H1 (cell line): ENCODE data around the gene TTC32. TPM values are rescaled to one million over a fixed set of nuclear protein-coding genes. Genes with fewer than 3 reads are reported as not detected.

Experiments used
- CTCF ChIA-PET: fragments of 300-600 bp; sonication (Branson Sonifier 250); formaldehyde crosslinking; loops from one replicate; lab custom pipeline; 2021; ENCODE audit not compliant: partially characterized antibody; lab: Charles Lee
- POLR2A ChIA-PET: fragments of 300-600 bp; sonication (Branson Sonifier 250); formaldehyde crosslinking; loops from one replicate; lab custom pipeline; 2021; ENCODE audit warnings: inconsistent platforms; ENCODE audit not compliant: partially characterized antibody; lab: Charles Lee
- DNase-seq, 2 experiments: peaks; one replicate each; pipeline versions ENCODE4 v3.0.0 to v3.0.0-alpha.2; 2010 to 2022; ENCODE audit warnings: low spot score in 2 of 2, low read depth in 1 of 2, mixed read lengths in 1 of 2
- FAIRE-seq: peaks from 2 replicates; lab custom pipeline; 2011; peaks lifted over from hg19 to GRCh38; lab: Jason Lieb, UNC
- H2AFZ ChIP-seq: 2 replicates; pipeline ENCODE4 v1.8.1; 2012; ENCODE audit warnings: low read length, inconsistent platforms
- H2AK5ac ChIP-seq: 2 replicates; pipeline ENCODE4 v1.6.1; 2013; ENCODE audit warnings: low read depth, low read length
- H2BK120ac ChIP-seq: replicated peaks from 2 replicates; pipeline ENCODE3; 2013; ENCODE audit warnings: low read depth, low read length, inconsistent platforms
- H2BK12ac ChIP-seq: 2 replicates; pipeline ENCODE4 v1.6.1; 2013; ENCODE audit warnings: low read depth, low read length
- H2BK15ac ChIP-seq: 2 replicates; pipeline ENCODE4 v1.6.1; 2013; ENCODE audit warnings: low read length
- H2BK20ac ChIP-seq: 2 replicates; pipeline ENCODE4 v1.6.1; 2013; ENCODE audit warnings: low read length
- H2BK5ac ChIP-seq: 2 replicates; pipeline ENCODE4 v1.6.1; 2013; ENCODE audit warnings: low read depth, low read length
- H3K14ac ChIP-seq: 2 replicates; pipeline ENCODE4 v1.6.1; 2013; ENCODE audit warnings: inconsistent platforms; ENCODE audit not compliant: insufficient read length
- H3K18ac ChIP-seq: 2 replicates; pipeline ENCODE4 v1.6.1; 2013; ENCODE audit warnings: low read length; ENCODE audit errors: extremely low read depth
- H3K23ac ChIP-seq: 2 replicates; pipeline ENCODE4 v1.6.1; 2013; ENCODE audit warnings: inconsistent platforms; ENCODE audit not compliant: insufficient read length
- H3K23me2 ChIP-seq: 2 replicates; pipeline ENCODE4 v1.6.1; 2013; ENCODE audit warnings: low read depth, low read length
- H3K27ac ChIP-seq: 2 replicates; pipeline ENCODE4 v1.6.1; 2011; ENCODE audit warnings: low read depth, low read length, inconsistent platforms
- H3K27me3 ChIP-seq, 4 experiments: replicated peaks in 1 of 4; 1 replicate in 1 of 4; 2 replicates in 3 of 4; pipeline versions ENCODE4 v1.6.1 to v1.8.1; 2011 to 2013; ENCODE audit warnings: low read length in 3 of 4, mild to moderate bottlenecking in 3 of 4, inconsistent platforms in 2 of 4, mixed read lengths in 2 of 4, moderate library complexity in 1 of 4; ENCODE audit not compliant: control insufficient read depth in 3 of 4, insufficient read depth in 3 of 4; ENCODE audit errors: extremely low read depth in 1 of 4
- H3K36me3 ChIP-seq, 4 experiments: 2 replicates each; pipeline versions ENCODE4 v1.6.1 to v1.8.1; 2011 to 2013; ENCODE audit warnings: mild to moderate bottlenecking in 4 of 4, low read length in 3 of 4, moderate library complexity in 2 of 4, control low read depth in 1 of 4, inconsistent platforms in 1 of 4; ENCODE audit not compliant: insufficient read depth in 4 of 4, control insufficient read depth in 2 of 4
- H3K4ac ChIP-seq: replicated peaks from 2 replicates; pipeline ENCODE3; 2013; ENCODE audit warnings: low read length, low read depth, mixed read lengths, inconsistent platforms; ENCODE audit not compliant: insufficient read length
- H3K4me1 ChIP-seq, 4 experiments: replicated peaks in 1 of 4; 1 replicate in 1 of 4; 2 replicates in 3 of 4; pipeline versions ENCODE4 v1.6.1 to v1.8.1; 2011 to 2013; ENCODE audit warnings: low read length in 3 of 4, inconsistent platforms in 2 of 4, mixed read lengths in 1 of 4; ENCODE audit not compliant: insufficient read depth in 4 of 4, control insufficient read depth in 3 of 4
- H3K4me2 ChIP-seq, 2 experiments: 2 replicates each; pipeline versions ENCODE4 v1.6.1 to v1.8.1; 2011 to 2013; ENCODE audit warnings: low read depth in 2 of 2, low read length in 2 of 2, control low read depth in 1 of 2, inconsistent platforms in 1 of 2, mild to moderate bottlenecking in 1 of 2; ENCODE audit not compliant: insufficient read depth in 1 of 2
- H3K4me3 ChIP-seq, 4 experiments: fragments of 200-600, 300-600 bp in 1 of 4; sonication (generic), shearing (Covaris generic), sonication (Bioruptor Twin) in 1 of 4; 2 replicates each; pipeline versions ENCODE4 v1.5.1 to v1.8.1; 2011 to 2016; ENCODE audit warnings: low read length in 4 of 4, low read depth in 3 of 4, control low read depth in 2 of 4, inconsistent platforms in 2 of 4, mild to moderate bottlenecking in 2 of 4, mixed read lengths in 1 of 4, moderate library complexity in 1 of 4; ENCODE audit not compliant: insufficient read depth in 2 of 4; ENCODE audit errors: extremely low read depth in 1 of 4
- H3K56ac ChIP-seq: replicated peaks from 2 replicates; pipeline ENCODE3; 2013; ENCODE audit warnings: low read depth, mild to moderate bottlenecking, mixed read lengths, low read length, inconsistent platforms; ENCODE audit not compliant: insufficient read length
- H3K79me1 ChIP-seq: 2 replicates; pipeline ENCODE4 v1.6.1; 2013; ENCODE audit warnings: low read depth, low read length, control low read depth
- H3K79me2 ChIP-seq, 2 experiments: 2 replicates each; pipeline versions ENCODE4 v1.6.1 to v1.8.1; 2012 to 2013; ENCODE audit warnings: low read length in 2 of 2, mild to moderate bottlenecking in 2 of 2, inconsistent platforms in 1 of 2; ENCODE audit not compliant: insufficient read depth in 2 of 2, control insufficient read depth in 1 of 2
- H3K9ac ChIP-seq, 4 experiments: replicated peaks in 1 of 4; 1 replicate in 1 of 4; 2 replicates in 3 of 4; pipeline versions ENCODE4 v1.6.1 to v1.8.1; 2011 to 2013; ENCODE audit warnings: low read depth in 3 of 4, low read length in 3 of 4, control low read depth in 2 of 4, mild to moderate bottlenecking in 2 of 4, moderate library complexity in 2 of 4, inconsistent platforms in 1 of 4; ENCODE audit errors: extremely low read depth in 1 of 4
- H3K9me3 ChIP-seq, 2 experiments: 2 replicates each; pipeline versions ENCODE4 v1.6.1 to v1.8.1; 2012 to 2013; ENCODE audit warnings: mild to moderate bottlenecking in 2 of 2, moderate library complexity in 2 of 2, control low read depth in 1 of 2, inconsistent platforms in 1 of 2, low read depth in 1 of 2, low read length in 1 of 2, mixed read lengths in 1 of 2; ENCODE audit not compliant: insufficient read depth in 2 of 2
- H4K20me1 ChIP-seq, 2 experiments: replicated peaks in 1 of 2; 2 replicates each; pipeline versions ENCODE3 to v1.8.1; 2011 to 2013; ENCODE audit warnings: inconsistent platforms in 2 of 2, low read length in 2 of 2, mild to moderate bottlenecking in 1 of 2; ENCODE audit not compliant: insufficient read depth in 2 of 2, control insufficient read depth in 1 of 2
- H4K5ac ChIP-seq: 2 replicates; pipeline ENCODE4 v1.6.1; 2013; ENCODE audit warnings: low read length, low read depth, mixed read lengths, inconsistent platforms; ENCODE audit not compliant: insufficient read length
- H4K8ac ChIP-seq: 2 replicates; pipeline ENCODE4 v1.8.0; 2013; ENCODE audit warnings: mild to moderate bottlenecking, moderate library complexity, low read length, inconsistent platforms; ENCODE audit not compliant: insufficient read depth; ENCODE audit errors: extremely low read depth
- H4K91ac ChIP-seq: replicated peaks from 2 replicates; pipeline ENCODE3; 2013; ENCODE audit warnings: low read length, mixed read lengths, inconsistent platforms; ENCODE audit not compliant: insufficient read length
- RAD21 ChIP-seq, 2 experiments: IDR thresholded peaks in 1 of 2; conservative IDR thresholded peaks in 1 of 2; 2 replicates each; pipeline ENCODE4 v1.6.1; 2011; ENCODE audit warnings: low read depth in 2 of 2, low read length in 2 of 2, improper control_type of control experiment in 1 of 2, inconsistent platforms in 1 of 2, mild to moderate bottlenecking in 1 of 2, moderate library complexity in 1 of 2
- SIX5 ChIP-seq: IDR thresholded peaks from 2 replicates; pipeline ENCODE4 v1.6.1; 2011; ENCODE audit warnings: mild to moderate bottlenecking, low read depth, low read length
- TAF7 ChIP-seq: optimal IDR thresholded peaks from 2 replicates; pipeline ENCODE3; 2011; ENCODE audit warnings: low read depth, mild to moderate bottlenecking, inconsistent platforms, low read length, moderate library complexity, borderline replicate concordance
- TBP ChIP-seq: IDR thresholded peaks from 2 replicates; pipeline ENCODE4 v1.6.1; 2011; ENCODE audit warnings: low read depth, low read length, improper control_type of control experiment
- YY1 ChIP-seq: IDR thresholded peaks from 2 replicates; pipeline ENCODE4 v1.6.1; 2011; ENCODE audit warnings: low read depth, mild to moderate bottlenecking, low read length
- WGBS, 2 experiments: shearing (Covaris generic) in 1 of 2; methylation state at CpG; one replicate each; pipeline versions ENCODE4 v1.1.6 to v1.1.7; 2013 to 2015; ENCODE audit warnings: low lambda C conversion rate in 2 of 2, mixed read lengths in 2 of 2, inconsistent platforms in 1 of 2, low coverage in 1 of 2, missing lambda C conversion rate in 1 of 2; ENCODE audit not compliant: insufficient replicate concordance in 2 of 2, insufficient coverage in 1 of 2, insufficient read length in 1 of 2; ENCODE audit errors: extremely low coverage in 1 of 2, missing lambda C conversion rate in 1 of 2; 5-methylcytosine and 5-hydroxymethylcytosine counted together
- polyA plus RNA-seq, 7 experiments: library from polyadenylated mRNA; depleted of rRNA in 3 of 7; stranded (reverse) in 5 of 7; unstranded in 2 of 7; fragments of >200 nt in 5 of 7; fragments of 200-250 nt in 2 of 7; gene quantifications; 1 replicate in 5 of 7; 2 replicates in 1 of 7; 4 replicates in 1 of 7; pipeline versions ENCODE4 v1.2.1 to v1.2.3, GENCODE V29; 2011 to 2013; ENCODE audit warnings: missing spikeins in 2 of 7, mixed read lengths in 2 of 7
- total RNA-seq: library from RNA; stranded (reverse); fragmentation: NEBNext Ultra II Directional; extraction: Animal tissue kit (Norgen Biotek cat#: 25700); gene quantifications from 2 replicates; pipeline ENCODE4 v1.2.1, GENCODE V29; 2021
- TF ChIP-seq, protein P1 (sequence below): IDR thresholded peaks from 2 replicates; pipeline ENCODE4 v1.6.1; 2012; ENCODE audit warnings: inconsistent platforms
- TF ChIP-seq, protein P2 (sequence below): IDR thresholded peaks from 2 replicates; pipeline ENCODE4 v1.6.1; 2012; ENCODE audit warnings: low read length, inconsistent platforms
- TF ChIP-seq, protein P3 (sequence below): IDR thresholded peaks from 2 replicates; pipeline ENCODE4 v1.6.1; 2011; ENCODE audit warnings: low read length, improper control_type of control experiment

The TTC32 gene
- total and polyA plus RNA-seq, 2 of the 8 experiments (the other 6 are each of a cell fraction or from before 2014, with no cell fraction given), result 6.8 to 8.7 TPM

DNA sequence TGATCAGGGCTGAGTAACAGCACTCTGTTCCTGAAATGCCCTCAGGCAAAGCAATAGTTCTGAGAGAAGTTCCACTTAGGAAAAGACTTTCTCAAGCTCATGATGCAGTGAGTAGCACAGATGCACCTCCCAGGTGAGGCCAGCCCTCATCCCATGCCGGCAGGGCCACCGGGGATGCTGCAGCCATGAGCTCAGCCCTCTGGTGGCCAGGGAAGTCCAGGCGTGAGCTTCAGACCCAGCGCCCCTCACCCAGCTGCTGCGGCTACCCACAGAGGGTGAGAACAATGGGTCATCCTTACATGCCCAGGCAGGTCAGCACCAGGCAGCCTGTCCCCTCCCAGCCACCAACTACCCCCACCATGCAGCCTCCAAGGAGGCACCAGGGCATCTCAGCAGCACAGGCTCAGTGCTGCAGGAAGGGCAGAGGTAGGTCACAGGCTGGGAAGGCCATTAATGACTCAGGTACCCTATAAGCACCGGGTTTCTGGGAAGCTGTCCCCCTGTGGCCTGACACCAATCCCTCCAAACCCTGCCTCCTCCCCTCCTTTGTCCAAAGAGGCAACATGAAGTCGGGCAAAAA lies 50.6 kb downstream of the TTC32 start:
- Histone ChIP-seq H4K8ac (no peak overlapping the region), H2BK5ac (peak overlapping the region; percentile 74; the same call in 1 of the 2 replicates), H3K18ac (peak overlapping the region; percentile 83; the same call in 1 of the 2 replicates), H4K20me1 (no peaks in the 10 kb centered on the region), H3K36me3 (no peaks in the 10 kb centered on the region), H2BK12ac (no peak overlapping the region; the same call in 1 of the 2 replicates), H2AK5ac (no peak overlapping the region), H3K27me3 (no peaks in the 10 kb centered on the region; a peak in 1 of 7 replicates), H4K91ac (peak overlapping the region; percentile 50), H3K4ac (peak overlapping the region; percentile 30), H3K4me1 (peaks cover 0 to 4% (median 2%) of the 10 kb centered on the region in 4 experiments; a peak in 4 of 7 replicates), H3K4me3 (no peak overlapping the region), H3K23me2 (no peaks in the 10 kb centered on the region), H3K9ac (no peak overlapping the region), H3K23ac (no peak overlapping the region), H3K27ac (no peak overlapping the region), H3K79me1 (no peaks in the 10 kb centered on the region), H4K5ac (peak overlapping the region; percentile 30), H3K9me3 (no peaks in the 10 kb centered on the region), H3K79me2 (no peaks in the 10 kb centered on the region), H3K4me2 (no peak overlapping the region), H2BK15ac (no peak overlapping the region), H2AFZ (peak overlapping the region; percentile 87; the same call in 1 of the 2 replicates), H3K56ac (no peak overlapping the region), H3K14ac (no peak overlapping the region), H2BK20ac (peak overlapping the region; percentile 98; the same call in 1 of the 2 replicates), H2BK120ac (no peak overlapping the region)
- POLR2A ChIA-PET, result no interaction called here
- CTCF ChIA-PET, result interaction anchor here (0.7 to 1.8 kb wide), 17 partner anchors 12 to 622 kb away, joined by 3 to 6 read pairs (median 4); no protein-coding TSS in a partner anchor
- FAIRE-seq (no peak), DNase-seq (peak in 1 of 2 experiments; percentile 56)
- whole genome bisulfite sequencing, 2 experiments, result 89% methylated on average over 7 of the region's 7 CpGs; no CpG with 5 or more reads in 1 of the 2 experiments
- TF ChIP-seq TBP (no peak), YY1 (no peak), SIX5 (no peak), TAF7 (no peak), RAD21 (IDR thresholded peaks at IDR 0.05 in 1 of 2, conservative IDR thresholded peaks at IDR 0.05 in 1 of 2; ENCODE audit: low read depth in 2 of 2, low read length in 2 of 2) (peak; percentile 40 to 53; a peak in 3 of 4 replicates)
- TF ChIP-seq, protein P1, sequence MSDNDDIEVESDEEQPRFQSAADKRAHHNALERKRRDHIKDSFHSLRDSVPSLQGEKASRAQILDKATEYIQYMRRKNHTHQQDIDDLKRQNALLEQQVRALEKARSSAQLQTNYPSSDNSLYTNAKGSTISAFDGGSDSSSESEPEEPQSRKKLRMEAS, result peak; percentile 56; the same call in 1 of the 2 replicates
- TF ChIP-seq, protein P2, sequence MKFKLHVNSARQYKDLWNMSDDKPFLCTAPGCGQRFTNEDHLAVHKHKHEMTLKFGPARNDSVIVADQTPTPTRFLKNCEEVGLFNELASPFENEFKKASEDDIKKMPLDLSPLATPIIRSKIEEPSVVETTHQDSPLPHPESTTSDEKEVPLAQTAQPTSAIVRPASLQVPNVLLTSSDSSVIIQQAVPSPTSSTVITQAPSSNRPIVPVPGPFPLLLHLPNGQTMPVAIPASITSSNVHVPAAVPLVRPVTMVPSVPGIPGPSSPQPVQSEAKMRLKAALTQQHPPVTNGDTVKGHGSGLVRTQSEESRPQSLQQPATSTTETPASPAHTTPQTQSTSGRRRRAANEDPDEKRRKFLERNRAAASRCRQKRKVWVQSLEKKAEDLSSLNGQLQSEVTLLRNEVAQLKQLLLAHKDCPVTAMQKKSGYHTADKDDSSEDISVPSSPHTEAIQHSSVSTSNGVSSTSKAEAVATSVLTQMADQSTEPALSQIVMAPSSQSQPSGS, result no peak
- TF ChIP-seq, protein P3, sequence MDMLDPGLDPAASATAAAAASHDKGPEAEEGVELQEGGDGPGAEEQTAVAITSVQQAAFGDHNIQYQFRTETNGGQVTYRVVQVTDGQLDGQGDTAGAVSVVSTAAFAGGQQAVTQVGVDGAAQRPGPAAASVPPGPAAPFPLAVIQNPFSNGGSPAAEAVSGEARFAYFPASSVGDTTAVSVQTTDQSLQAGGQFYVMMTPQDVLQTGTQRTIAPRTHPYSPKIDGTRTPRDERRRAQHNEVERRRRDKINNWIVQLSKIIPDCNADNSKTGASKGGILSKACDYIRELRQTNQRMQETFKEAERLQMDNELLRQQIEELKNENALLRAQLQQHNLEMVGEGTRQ, result no peak
